ENCODE measurements around the gene SYT15B. TPM values are rescaled to one million over a fixed set of nuclear protein-coding genes. Genes with fewer than 3 reads are reported as not detected.

The SYT15B gene
- total RNA-seq (2022; extraction: Qiagen RNA extraction; ENCODE audit: low read depth) = 2.1 to 3.8 TPM (median 3.2 TPM) in 5 replicates

DNA sequence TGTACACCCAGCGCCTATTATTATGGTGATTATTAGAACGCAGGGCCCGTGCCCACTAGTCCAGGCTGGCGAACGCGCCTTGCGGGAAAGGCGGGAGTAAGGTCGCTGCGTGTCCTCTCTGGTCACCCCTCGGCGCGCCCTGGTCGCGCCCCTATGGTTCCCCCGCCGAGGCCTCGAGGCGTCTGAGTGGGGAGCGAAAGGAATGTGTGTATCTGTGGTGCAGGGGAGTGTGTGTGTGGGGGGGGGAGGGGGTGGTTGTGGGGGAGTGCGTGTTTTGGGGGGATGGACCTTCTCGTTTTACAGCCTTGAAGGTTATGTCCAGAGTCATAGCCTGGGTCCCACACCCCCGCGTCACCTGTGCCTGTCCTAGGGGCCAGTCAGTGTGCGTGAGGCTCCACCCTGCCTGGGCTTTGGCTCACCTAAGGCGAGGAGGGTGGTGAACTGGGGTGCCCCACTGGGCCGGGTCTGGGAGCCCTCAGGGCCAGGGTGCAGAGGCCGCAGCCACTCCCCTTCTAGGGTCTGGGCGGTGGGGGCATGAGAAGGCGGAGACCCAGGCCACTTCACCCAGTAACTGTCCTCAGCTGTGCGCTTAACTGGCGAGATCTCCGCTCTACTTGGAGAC is at the start of gene SYT15B:
Gene SYT15B, minus strand, starts transcription at position 39 of the 622 bp plus-strand sequence. CDS start 952 bp downstream, outside the sequence.

Other genes starting within 250 kb of the SYT15B start
- gene AGAP9, start 240.0 kb downstream of the SYT15B start, total RNA-seq (2022; extraction: Qiagen RNA extraction; ENCODE audit: low read depth) = 8.0 to 9.7 TPM (median 9.2 TPM) in 5 replicates
- 14.5 to 28.2 TPM (median 22.2 TPM) in 5 replicates for gene NPY4R2, start 155.1 kb upstream of the SYT15B start, total RNA-seq (2022; extraction: Qiagen RNA extraction; ENCODE audit: low read depth)
- 2.4 to 3.8 TPM (median 2.5 TPM) in 3 of 5 replicates, not detected in the others for gene FAM25C, start 236.2 kb upstream of the SYT15B start, total RNA-seq (2022; extraction: Qiagen RNA extraction; ENCODE audit: low read depth)

Measured in A549 treated with RU486 at 1 μM for 4 hours (cell line).